Bronchial smooth muscle cell (primary cell): ENCODE measurements around the gene SNRK. TPM values are rescaled to one million over a fixed set of nuclear protein-coding genes. Genes with fewer than 3 reads are reported as not detected.

ENCODE experiments used
- total RNA-seq: library from RNA; depleted of rRNA; stranded (reverse); fragments of >200 nt; gene quantifications from 2 replicates; pipeline ENCODE4 v1.2.1, GENCODE V29; 2014

The SNRK gene
- total RNA-seq, result 11.2 and 14.3 TPM in 2 replicates

GRCh38 chr3:43286115-43286840, at the start of gene SNRK:
SNRK (plus strand) TSS chr3:43286540; CDS start chr3:43303204, 16,664 bp downstream.

Other genes with a start within 250 kb of the SNRK start
- gene POMGNT2, start 180.5 kb upstream of the SNRK start, total RNA-seq, result 7.9 and 15.7 TPM in 2 replicates